Measurements from ENCODE around the gene AIRE. TPM values are rescaled to one million over a fixed set of nuclear protein-coding genes. Genes with fewer than 3 reads are reported as not detected.

AIRE gene
- total and polyA plus RNA-seq, 2 of the 13 experiments (the other 11 are each of a cell fraction or from before 2014, with no cell fraction given): not detected

DNA sequence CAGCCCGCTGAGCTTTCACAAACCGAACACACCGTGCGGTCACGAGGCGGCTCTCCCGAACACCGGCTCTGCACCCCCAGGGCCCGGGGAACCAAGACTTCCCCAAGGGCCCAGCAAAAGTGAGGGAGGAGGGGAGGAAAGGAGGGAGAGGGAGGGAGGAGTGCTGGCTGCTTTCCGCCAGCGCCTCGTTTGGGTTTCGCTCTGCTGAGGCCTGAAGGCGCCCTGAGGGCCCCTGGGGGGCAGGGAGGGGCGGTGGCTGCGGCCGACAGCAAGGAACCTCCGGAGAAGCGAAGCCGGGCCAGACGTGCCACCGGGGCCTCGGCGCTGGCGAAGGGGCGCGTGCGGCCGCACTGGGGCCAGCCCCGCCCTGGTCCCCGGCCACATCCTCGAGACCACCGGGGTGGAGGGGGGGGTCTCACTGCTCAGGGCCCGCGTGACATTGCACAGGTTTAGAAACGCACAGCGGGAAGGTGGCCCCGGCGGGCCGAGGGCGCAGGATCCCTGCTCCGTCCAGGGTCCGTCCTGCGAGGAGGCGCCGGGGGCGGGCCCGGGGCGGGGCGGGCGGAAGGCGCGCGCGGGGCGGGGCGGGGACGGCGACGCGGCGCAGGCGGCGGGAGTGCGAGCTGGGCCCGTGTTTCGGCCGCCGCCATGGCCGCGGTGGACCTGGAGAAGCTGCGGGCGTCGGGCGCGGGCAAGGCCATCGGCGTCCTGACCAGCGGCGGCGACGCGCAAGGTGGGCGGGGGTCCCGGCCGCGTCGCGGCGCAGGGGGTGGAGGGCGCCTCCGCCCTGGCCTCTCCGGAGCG is 14.0 kb downstream of the AIRE start, which contains the start of gene PFKL (continued):
- TF ChIP-seq, protein P1, sequence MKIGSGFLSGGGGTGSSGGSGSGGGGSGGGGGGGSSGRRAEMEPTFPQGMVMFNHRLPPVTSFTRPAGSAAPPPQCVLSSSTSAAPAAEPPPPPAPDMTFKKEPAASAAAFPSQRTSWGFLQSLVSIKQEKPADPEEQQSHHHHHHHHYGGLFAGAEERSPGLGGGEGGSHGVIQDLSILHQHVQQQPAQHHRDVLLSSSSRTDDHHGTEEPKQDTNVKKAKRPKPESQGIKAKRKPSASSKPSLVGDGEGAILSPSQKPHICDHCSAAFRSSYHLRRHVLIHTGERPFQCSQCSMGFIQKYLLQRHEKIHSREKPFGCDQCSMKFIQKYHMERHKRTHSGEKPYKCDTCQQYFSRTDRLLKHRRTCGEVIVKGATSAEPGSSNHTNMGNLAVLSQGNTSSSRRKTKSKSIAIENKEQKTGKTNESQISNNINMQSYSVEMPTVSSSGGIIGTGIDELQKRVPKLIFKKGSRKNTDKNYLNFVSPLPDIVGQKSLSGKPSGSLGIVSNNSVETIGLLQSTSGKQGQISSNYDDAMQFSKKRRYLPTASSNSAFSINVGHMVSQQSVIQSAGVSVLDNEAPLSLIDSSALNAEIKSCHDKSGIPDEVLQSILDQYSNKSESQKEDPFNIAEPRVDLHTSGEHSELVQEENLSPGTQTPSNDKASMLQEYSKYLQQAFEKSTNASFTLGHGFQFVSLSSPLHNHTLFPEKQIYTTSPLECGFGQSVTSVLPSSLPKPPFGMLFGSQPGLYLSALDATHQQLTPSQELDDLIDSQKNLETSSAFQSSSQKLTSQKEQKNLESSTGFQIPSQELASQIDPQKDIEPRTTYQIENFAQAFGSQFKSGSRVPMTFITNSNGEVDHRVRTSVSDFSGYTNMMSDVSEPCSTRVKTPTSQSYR (CRISPR knock-in tag; IDR thresholded peaks at IDR 0.05; ENCODE audit: borderline replicate concordance): peak; percentile 32; the same call in 1 of the 2 replicates
- peak; percentile 74 for TF ChIP-seq ZNF501 (CRISPR knock-in tag; IDR thresholded peaks at IDR 0.05)
- TF ChIP-seq LCORL (IDR thresholded peaks at IDR 0.05): no peak
- TF ChIP-seq LCORL (CRISPR knock-in tag; IDR thresholded peaks at IDR 0.05): peak; percentile 71
- TF ChIP-seq, protein P2, sequence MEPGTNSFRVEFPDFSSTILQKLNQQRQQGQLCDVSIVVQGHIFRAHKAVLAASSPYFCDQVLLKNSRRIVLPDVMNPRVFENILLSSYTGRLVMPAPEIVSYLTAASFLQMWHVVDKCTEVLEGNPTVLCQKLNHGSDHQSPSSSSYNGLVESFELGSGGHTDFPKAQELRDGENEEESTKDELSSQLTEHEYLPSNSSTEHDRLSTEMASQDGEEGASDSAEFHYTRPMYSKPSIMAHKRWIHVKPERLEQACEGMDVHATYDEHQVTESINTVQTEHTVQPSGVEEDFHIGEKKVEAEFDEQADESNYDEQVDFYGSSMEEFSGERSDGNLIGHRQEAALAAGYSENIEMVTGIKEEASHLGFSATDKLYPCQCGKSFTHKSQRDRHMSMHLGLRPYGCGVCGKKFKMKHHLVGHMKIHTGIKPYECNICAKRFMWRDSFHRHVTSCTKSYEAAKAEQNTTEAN (CRISPR knock-in tag; conservative IDR thresholded peaks at IDR 0.05): peak; percentile 33; the same call in 1 of the 2 replicates
- 0 out of 2 replicates have a peak, but pooled peaks have one; percentile 12 for TF ChIP-seq ZNF235 (CRISPR knock-in tag; IDR thresholded peaks at IDR 0.05; ENCODE audit: borderline replicate concordance)
- peak; percentile 37; the same call in 1 of the 2 replicates for TF ChIP-seq GATA4 (IDR thresholded peaks at IDR 0.05; ENCODE audit: borderline replicate concordance, low read depth)
- no peak for TF ChIP-seq SOX6 (IDR thresholded peaks at IDR 0.05)
- 0 out of 2 replicates have a peak, but pooled peaks have one; percentile 18 for TF ChIP-seq SOX6 (CRISPR knock-in tag; IDR thresholded peaks at IDR 0.05)
- TF ChIP-seq ZNF788 (CRISPR knock-in tag; IDR thresholded peaks at IDR 0.05; ENCODE audit: borderline replicate concordance): peak; percentile 76
- TF ChIP-seq, protein P3, sequence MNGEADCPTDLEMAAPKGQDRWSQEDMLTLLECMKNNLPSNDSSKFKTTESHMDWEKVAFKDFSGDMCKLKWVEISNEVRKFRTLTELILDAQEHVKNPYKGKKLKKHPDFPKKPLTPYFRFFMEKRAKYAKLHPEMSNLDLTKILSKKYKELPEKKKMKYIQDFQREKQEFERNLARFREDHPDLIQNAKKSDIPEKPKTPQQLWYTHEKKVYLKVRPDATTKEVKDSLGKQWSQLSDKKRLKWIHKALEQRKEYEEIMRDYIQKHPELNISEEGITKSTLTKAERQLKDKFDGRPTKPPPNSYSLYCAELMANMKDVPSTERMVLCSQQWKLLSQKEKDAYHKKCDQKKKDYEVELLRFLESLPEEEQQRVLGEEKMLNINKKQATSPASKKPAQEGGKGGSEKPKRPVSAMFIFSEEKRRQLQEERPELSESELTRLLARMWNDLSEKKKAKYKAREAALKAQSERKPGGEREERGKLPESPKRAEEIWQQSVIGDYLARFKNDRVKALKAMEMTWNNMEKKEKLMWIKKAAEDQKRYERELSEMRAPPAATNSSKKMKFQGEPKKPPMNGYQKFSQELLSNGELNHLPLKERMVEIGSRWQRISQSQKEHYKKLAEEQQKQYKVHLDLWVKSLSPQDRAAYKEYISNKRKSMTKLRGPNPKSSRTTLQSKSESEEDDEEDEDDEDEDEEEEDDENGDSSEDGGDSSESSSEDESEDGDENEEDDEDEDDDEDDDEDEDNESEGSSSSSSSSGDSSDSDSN (CRISPR knock-in tag; IDR thresholded peaks at IDR 0.05): peak; percentile 60; the same call in 1 of the 2 replicates
- TF ChIP-seq KDM3A (CRISPR knock-in tag; IDR thresholded peaks at IDR 0.05; ENCODE audit: low read depth): peak; percentile 85; the same call in 1 of the 2 replicates
- TF ChIP-seq, protein P4, sequence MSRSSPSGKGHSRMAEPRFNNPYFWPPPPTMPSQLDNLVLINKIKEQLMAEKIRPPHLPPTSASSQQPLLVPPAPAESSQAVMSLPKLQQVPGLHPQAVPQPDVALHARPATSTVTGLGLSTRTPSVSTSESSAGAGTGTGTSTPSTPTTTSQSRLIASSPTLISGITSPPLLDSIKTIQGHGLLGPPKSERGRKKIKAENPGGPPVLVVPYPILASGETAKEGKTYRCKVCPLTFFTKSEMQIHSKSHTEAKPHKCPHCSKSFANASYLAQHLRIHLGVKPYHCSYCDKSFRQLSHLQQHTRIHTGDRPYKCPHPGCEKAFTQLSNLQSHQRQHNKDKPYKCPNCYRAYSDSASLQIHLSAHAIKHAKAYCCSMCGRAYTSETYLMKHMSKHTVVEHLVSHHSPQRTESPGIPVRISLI (CRISPR knock-in tag; IDR thresholded peaks at IDR 0.05; ENCODE audit: borderline replicate concordance): 0 out of 2 replicates have a peak, but pooled peaks have one; percentile 18
- peak; percentile 53; the same call in 1 of the 2 replicates for TF ChIP-seq ISL2 (CRISPR knock-in tag; IDR thresholded peaks at IDR 0.05)
- TF ChIP-seq ARHGAP35 (CRISPR knock-in tag; IDR thresholded peaks at IDR 0.05; ENCODE audit: borderline replicate concordance): peak; percentile 81; the same call in 1 of the 2 replicates
- peak; percentile 67; the same call in 1 of the 2 replicates for TF ChIP-seq GABPB1 (CRISPR knock-in tag; IDR thresholded peaks at IDR 0.05)
- 0 out of 2 replicates have a peak, but pooled peaks have one; percentile 13 for TF ChIP-seq ZNF792 (CRISPR knock-in tag; IDR thresholded peaks at IDR 0.05)
- no peak for TF ChIP-seq GZF1 (CRISPR knock-in tag; IDR thresholded peaks at IDR 0.05)
- TF ChIP-seq HDAC2 (CRISPR knock-in tag; IDR thresholded peaks at IDR 0.05): peak; percentile 32
- peak; percentile 46; the same call in 1 of the 2 replicates for TF ChIP-seq MTF2 (CRISPR knock-in tag; IDR thresholded peaks at IDR 0.05; ENCODE audit: borderline replicate concordance)
- TF ChIP-seq ELF3 (CRISPR knock-in tag; IDR thresholded peaks at IDR 0.05): no peak
- no peak for TF ChIP-seq CCDC6 (CRISPR knock-in tag; IDR thresholded peaks at IDR 0.05)
- TF ChIP-seq PHF8 (CRISPR knock-in tag; IDR thresholded peaks at IDR 0.05): peak; percentile 60

All from HepG2 (cell line).